Sigmoid colon (tissue), 7 donors: ENCODE measurements around the gene HIBADH. TPM values are rescaled to one million over a fixed set of nuclear protein-coding genes. Genes with fewer than 3 reads are reported as not detected.

ENCODE experiments used
- DNase-seq: peaks from one replicate; pipeline ENCODE4 v3.0.0-alpha.2; 2019
- H3K27ac ChIP-seq, 4 donors: fragments of 200-600 bp; sonication (generic); one replicate each; pipeline ENCODE4 v1.5.1; 2016 to 2019; ENCODE audit warnings: mild to moderate bottlenecking in 1 of 4
- H3K27me3 ChIP-seq, 3 donors: fragments of 200-600 bp; sonication (generic); one replicate each; pipeline ENCODE4 v1.5.1; 2019; ENCODE audit warnings: mild to moderate bottlenecking in 1 of 3
- H3K36me3 ChIP-seq, 4 donors: fragments of 200-600 bp; sonication (generic); one replicate each; pipeline ENCODE4 v1.5.1; 2016 to 2019
- H3K4me1 ChIP-seq, 4 donors: fragments of 200-600 bp; sonication (generic); one replicate each; pipeline ENCODE4 v1.5.1; 2017 to 2019
- H3K4me3 ChIP-seq, 4 donors: fragments of 200-600 bp; sonication (generic); one replicate each; pipeline ENCODE4 v1.5.1; 2017 to 2019; ENCODE audit warnings: mild to moderate bottlenecking in 2 of 4, moderate library complexity in 1 of 4
- H3K9me3 ChIP-seq, 4 donors: fragments of 200-600 bp in 3 of 4; sonication (generic) in 3 of 4; one replicate each; pipeline versions ENCODE4 v1.5.1 to v1.6.1; 2013 to 2019
- EP300 ChIP-seq, 4 donors: sonication (generic); formaldehyde crosslinking; IDR thresholded peaks; one replicate each; pipeline ENCODE4 v1.6.1; 2017; ENCODE audit warnings: antibody characterized with exemption in 4 of 4
- POLR2A ChIP-seq, 2 donors: fragments of 450-650 bp; IDR thresholded peaks; one replicate each; pipeline ENCODE4 v1.6.1; 2016; ENCODE audit warnings: antibody characterized with exemption in 2 of 2, mild to moderate bottlenecking in 2 of 2, moderate library complexity in 2 of 2
- POLR2AphosphoS5 ChIP-seq, 4 donors: sonication (generic); formaldehyde crosslinking; IDR thresholded peaks; one replicate each; pipeline ENCODE4 v1.6.1; 2017; ENCODE audit warnings: antibody characterized with exemption in 4 of 4
- WGBS, 2 donors: extraction: QIAGEN DNeasy Blood & Tissue Kit; methylation state at CpG; one replicate each; pipeline ENCODE4 v1.1.7; 2013; 5-methylcytosine and 5-hydroxymethylcytosine counted together
- intact Hi-C: fragments of 100-400 bp; cut with DNase I; formaldehyde crosslinking; loops from one replicate; pipeline ENCODE4 v1.15.1; 2023
- polyA plus RNA-seq, 3 donors: library from polyadenylated mRNA; stranded (reverse); fragments of 200-250 nt; gene quantifications; one replicate each; pipeline ENCODE4 v1.2.3, GENCODE V29; 2013
- total RNA-seq, 4 donors: library from RNA; depleted of rRNA; stranded (reverse); fragments of >200 nt; gene quantifications; one replicate each; pipeline ENCODE4 v1.1.0, GENCODE V29; 2016
- TF ChIP-seq, protein P1 (sequence below), 4 experiments: fragments of 450-650 bp in 3 of 4; fragments of 200-600 bp in 1 of 4; IDR thresholded peaks; one replicate each; pipeline ENCODE4 v1.5.1; 2016 to 2019; ENCODE audit warnings: antibody characterized with exemption in 4 of 4, mild to moderate bottlenecking in 3 of 4, moderate library complexity in 2 of 4
- donor health status: healthy with polysubstance abuse.
- donor health status: Bipolar disorder and iron deficiency.
- donor health status: healthy.

HIBADH gene
- total and polyA plus RNA-seq, 7 donors = 23.4 to 89.5 (median 63.5) TPM

- Histone ChIP-seq H3K4me1 (peaks cover 0 to 7% (median 3%) of the 10 kb centered on the region in 4 donors), H3K4me3 (no peak overlapping the region), H3K9me3 (no peaks in the 10 kb centered on the region), H3K27ac (no peak overlapping the region), H3K27me3 (no peaks in the 10 kb centered on the region), H3K36me3 (no peaks in the 10 kb centered on the region)
- TF ChIP-seq EP300 (IDR thresholded peaks at IDR 0.05) (no peak), POLR2A (IDR thresholded peaks at IDR 0.05) (no peak), POLR2AphosphoS5 (IDR thresholded peaks at IDR 0.05) (no peak)
- TF ChIP-seq, protein P1, sequence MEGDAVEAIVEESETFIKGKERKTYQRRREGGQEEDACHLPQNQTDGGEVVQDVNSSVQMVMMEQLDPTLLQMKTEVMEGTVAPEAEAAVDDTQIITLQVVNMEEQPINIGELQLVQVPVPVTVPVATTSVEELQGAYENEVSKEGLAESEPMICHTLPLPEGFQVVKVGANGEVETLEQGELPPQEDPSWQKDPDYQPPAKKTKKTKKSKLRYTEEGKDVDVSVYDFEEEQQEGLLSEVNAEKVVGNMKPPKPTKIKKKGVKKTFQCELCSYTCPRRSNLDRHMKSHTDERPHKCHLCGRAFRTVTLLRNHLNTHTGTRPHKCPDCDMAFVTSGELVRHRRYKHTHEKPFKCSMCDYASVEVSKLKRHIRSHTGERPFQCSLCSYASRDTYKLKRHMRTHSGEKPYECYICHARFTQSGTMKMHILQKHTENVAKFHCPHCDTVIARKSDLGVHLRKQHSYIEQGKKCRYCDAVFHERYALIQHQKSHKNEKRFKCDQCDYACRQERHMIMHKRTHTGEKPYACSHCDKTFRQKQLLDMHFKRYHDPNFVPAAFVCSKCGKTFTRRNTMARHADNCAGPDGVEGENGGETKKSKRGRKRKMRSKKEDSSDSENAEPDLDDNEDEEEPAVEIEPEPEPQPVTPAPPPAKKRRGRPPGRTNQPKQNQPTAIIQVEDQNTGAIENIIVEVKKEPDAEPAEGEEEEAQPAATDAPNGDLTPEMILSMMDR (IDR thresholded peaks at IDR 0.05) = no peak
- DNase-seq = no peak
- intact Hi-C loops = no loop called here
- WGBS, 2 donors = 92 to 96% methylated on average over 2 of the region's 2 CpGs
Observed at GRCh38 chr7:27705200-27705594, 42.5 kb upstream of the HIBADH start.

DNA sequence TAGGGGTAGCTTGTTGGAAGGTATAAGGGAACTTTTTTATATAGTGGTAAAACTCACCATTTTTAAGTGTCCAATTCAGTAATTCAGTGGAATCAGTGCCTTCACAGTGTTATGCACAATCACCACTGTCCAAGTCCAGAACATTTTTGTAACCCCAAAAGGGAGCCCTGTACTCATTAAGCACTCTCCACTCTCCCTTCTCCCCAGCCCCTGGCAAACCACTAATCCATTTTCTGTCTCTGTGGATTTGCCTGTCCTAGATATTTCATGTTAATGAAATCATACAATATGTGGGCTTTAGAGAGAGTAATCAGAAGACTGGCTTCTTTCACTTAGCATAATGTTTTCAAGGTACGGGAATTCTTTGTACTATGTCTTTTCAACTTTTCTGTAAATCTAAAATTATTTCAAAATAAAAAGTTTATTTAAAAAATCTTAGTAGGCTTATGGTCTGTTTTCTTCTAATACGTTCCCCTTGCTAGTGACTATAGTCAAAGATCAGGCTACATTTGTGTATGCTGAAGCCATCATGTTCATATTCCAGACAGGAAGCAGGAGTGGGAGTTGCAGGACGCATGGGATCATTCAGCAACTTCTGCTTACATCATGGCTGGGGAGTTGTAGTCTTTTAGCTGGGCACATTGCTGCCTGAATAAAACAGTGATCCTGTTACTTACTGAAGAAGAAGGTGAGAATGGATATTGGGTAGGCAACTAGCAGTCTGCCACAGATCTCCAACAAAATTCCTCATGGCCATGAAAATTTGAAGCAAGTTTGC, 41.9 kb upstream of the HIBADH start:
- Histone ChIP-seq H3K36me3 (no peaks in the 10 kb centered on the region), H3K9me3 (no peaks in the 10 kb centered on the region), H3K4me3 (no peak overlapping the region), H3K4me1 (peaks cover 0 to 6% (median under 1%) of the 10 kb centered on the region in 4 donors), H3K27me3 (no peaks in the 10 kb centered on the region), H3K27ac (no peak overlapping the region)
- intact Hi-C loops = no loop called here
- no peak for DNase-seq
- WGBS, 2 donors = 84 to 93% methylated on average over 3 of the region's 3 CpGs
- TF ChIP-seq POLR2A (IDR thresholded peaks at IDR 0.05) (no peak), POLR2AphosphoS5 (IDR thresholded peaks at IDR 0.05) (no peak), EP300 (IDR thresholded peaks at IDR 0.05) (no peak)
- TF ChIP-seq, protein P1 (IDR thresholded peaks at IDR 0.05) = no peak

GRCh38 chr7:27703181-27703580, 40.5 kb upstream of the HIBADH start:
- no peak for DNase-seq
- intact Hi-C loops = no loop called here
- Histone ChIP-seq H3K27me3 (no peaks in the 10 kb centered on the region), H3K9me3 (no peaks in the 10 kb centered on the region), H3K36me3 (no peaks in the 10 kb centered on the region), H3K27ac (no peak overlapping the region), H3K4me3 (no peak overlapping the region), H3K4me1 (no peaks in the 10 kb centered on the region)
- 97 to 98% methylated on average over 1 of the region's 1 CpG for whole genome bisulfite sequencing, 2 donors
- TF ChIP-seq, protein P1 (IDR thresholded peaks at IDR 0.05) = no peak
- TF ChIP-seq POLR2A (IDR thresholded peaks at IDR 0.05) = no peak
- TF ChIP-seq POLR2AphosphoS5 (IDR thresholded peaks at IDR 0.05) = no peak
- TF ChIP-seq EP300 (IDR thresholded peaks at IDR 0.05) = no peak

DNA sequence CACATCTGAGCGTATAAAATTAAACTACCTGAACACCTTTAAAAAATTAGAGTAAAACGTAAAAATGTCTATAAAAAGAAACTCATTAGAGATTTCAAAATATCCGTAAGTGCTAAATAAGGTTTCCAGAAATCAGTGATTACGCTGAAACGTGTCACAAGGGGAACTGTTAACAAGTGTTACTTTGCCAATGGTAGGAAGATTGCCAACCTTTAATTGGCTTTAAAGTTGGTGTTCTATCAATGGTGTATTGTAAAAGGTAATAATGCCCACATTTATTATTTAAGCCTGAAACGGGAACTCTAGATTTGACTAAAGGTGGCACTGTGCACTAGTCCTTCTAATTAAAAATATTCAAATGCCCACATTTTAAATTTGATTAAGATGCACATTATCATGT, 37.8 kb upstream of the HIBADH start:
- TF ChIP-seq POLR2AphosphoS5 (IDR thresholded peaks at IDR 0.05) (no peak), EP300 (IDR thresholded peaks at IDR 0.05) (no peak), POLR2A (IDR thresholded peaks at IDR 0.05) (no peak)
- TF ChIP-seq, protein P1 (IDR thresholded peaks at IDR 0.05) = no peak
- no peak for DNase-seq
- H3K4me1 ChIP-seq = no peaks in the 10 kb centered on the region
- no peaks in the 10 kb centered on the region for H3K36me3 ChIP-seq
- H3K27me3 ChIP-seq = no peaks in the 10 kb centered on the region
- no peak overlapping the region for H3K27ac ChIP-seq
- 56 to 82% methylated on average over 6 of the region's 6 CpGs for WGBS, 2 donors
- no peak overlapping the region for H3K4me3 ChIP-seq
- intact Hi-C loops = no loop called here
- H3K9me3 ChIP-seq = no peaks in the 10 kb centered on the region
